Muscle of leg (tissue), 11 donors: Measurements from ENCODE around the gene RPL6. TPM values are rescaled to one million over a fixed set of nuclear protein-coding genes. Genes with fewer than 3 reads are reported as not detected.
"Not testable (repeated sequence)": the region's sequence is repeated elsewhere in the genome, so short reads cannot be mapped to it uniquely, and the experiment has no call there.

ENCODE experiments used
- DNase-seq: peaks from one replicate; pipeline ENCODE4 v3.0.0; 2013
- H3K27ac ChIP-seq: one replicate; pipeline ENCODE4 v1.5.1; 2013; ENCODE audit warnings: mild to moderate bottlenecking, low read length, control low read depth
- H3K27me3 ChIP-seq: one replicate; pipeline ENCODE4 v1.6.1; 2013; ENCODE audit warnings: low read length; ENCODE audit not compliant: control insufficient read depth, insufficient read depth
- H3K36me3 ChIP-seq: one replicate; pipeline ENCODE4 v1.6.1; 2013; ENCODE audit warnings: low read length; ENCODE audit not compliant: control insufficient read depth, insufficient read depth
- H3K4me1 ChIP-seq: one replicate; pipeline ENCODE4 v1.6.1; 2013; ENCODE audit warnings: low read length; ENCODE audit not compliant: control insufficient read depth, insufficient read depth
- H3K4me3 ChIP-seq: one replicate; pipeline ENCODE4 v1.5.1; 2013; ENCODE audit warnings: low read length, control low read depth
- H3K9me3 ChIP-seq: replicated peaks from 2 replicates; pipeline ENCODE4 v1.6.1; 2013; ENCODE audit warnings: low read depth, low read length; ENCODE audit not compliant: control insufficient read depth
- WGBS: methylation state at CpG from one replicate; pipeline ENCODE4 v1.1.5; 2013; ENCODE audit warnings: missing lambda C conversion rate; ENCODE audit not compliant: insufficient coverage; 5-methylcytosine and 5-hydroxymethylcytosine counted together
- polyA plus RNA-seq, 8 donors: library from polyadenylated mRNA; unstranded; fragments of 120-200 nt; gene quantifications; one replicate each; pipeline versions ENCODE4 v1.2.1 to v1.2.3, GENCODE V29; 2013; ENCODE audit warnings: inconsistent platforms in 1 of 8, low replicate concordance in 1 of 8; ENCODE audit not compliant: insufficient read length in 8 of 8, insufficient read depth in 1 of 8
- total RNA-seq: library from RNA; stranded (reverse); fragments of 120-200 nt; gene quantifications from one replicate; pipeline ENCODE4 v1.2.4, GENCODE V29; 2013

The RPL6 gene
- total and polyA plus RNA-seq, 9 donors = 3,031 to 3,656 (median 3,310) TPM

DNA sequence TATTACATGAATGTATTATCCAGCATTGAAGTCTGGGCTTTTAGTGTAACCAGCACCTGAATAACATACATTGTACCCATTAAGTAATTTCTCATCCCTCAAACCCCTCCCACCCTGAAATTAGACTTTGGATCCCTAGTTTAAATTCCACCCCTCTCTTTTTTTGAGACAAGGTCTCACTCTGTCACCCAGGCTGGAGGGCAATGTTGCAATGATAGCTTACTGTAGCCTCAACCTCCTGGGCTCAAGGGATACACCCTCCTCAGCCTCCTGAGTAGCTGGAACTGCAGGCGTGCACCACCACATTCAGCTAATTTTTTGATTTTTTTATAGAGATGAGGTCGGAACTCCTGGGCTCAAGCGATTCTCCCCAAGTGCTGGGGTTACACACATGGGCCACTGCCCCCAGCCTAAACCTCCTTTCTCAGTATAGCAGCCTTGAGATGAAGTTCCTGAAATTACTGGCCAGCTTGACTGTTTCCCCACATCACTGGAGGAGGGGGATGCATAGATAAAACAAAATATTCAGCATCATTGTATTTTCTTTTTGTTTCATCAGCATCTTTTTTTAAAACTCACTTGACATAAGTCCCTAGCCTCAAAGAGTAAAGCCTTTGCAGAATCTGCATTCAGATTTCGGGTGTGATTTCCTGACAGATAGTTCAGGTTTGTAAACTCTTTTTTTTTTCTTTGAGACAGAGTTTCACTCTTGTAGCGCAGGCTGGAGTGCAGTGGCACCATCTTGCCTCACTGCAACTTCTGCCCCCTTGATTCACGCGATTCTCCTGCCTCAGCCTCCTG lies 16.4 kb upstream of the RPL6 start:
- no peaks in the 10 kb centered on the region for H3K27me3 ChIP-seq
- peaks cover 4% of the 10 kb centered on the region for H3K36me3 ChIP-seq
- H3K27ac ChIP-seq = no peak overlapping the region
- 80% methylated on average over 1 of the region's 7 CpGs for WGBS
- no peak overlapping the region for H3K4me3 ChIP-seq
- H3K4me1 ChIP-seq = no peaks in the 10 kb centered on the region
- H3K9me3 ChIP-seq = no peaks in the 10 kb centered on the region
- no peak for DNase-seq

DNA sequence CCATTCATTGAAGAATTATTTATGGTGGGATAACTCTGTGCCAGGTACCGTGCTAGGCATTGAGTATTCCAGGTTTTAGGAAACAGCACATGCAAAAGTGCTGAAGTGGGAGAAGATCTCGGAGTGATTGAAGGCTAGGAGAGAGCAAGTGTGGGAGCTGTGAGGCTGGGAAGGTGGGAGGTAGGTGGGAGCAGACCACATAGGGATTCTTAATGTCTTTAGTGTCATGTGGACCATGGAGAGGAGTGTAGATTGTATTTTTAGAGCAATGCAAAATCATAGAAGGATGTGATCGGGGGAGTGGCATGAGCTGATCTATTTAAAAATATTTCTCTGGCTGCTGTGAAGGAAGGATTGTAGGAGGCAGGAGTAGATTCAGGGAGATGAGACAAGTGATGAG lies 14.7 kb upstream of the RPL6 start:
- DNase-seq = no peak
- peaks cover 4% of the 10 kb centered on the region for H3K36me3 ChIP-seq
- H3K4me3 ChIP-seq = no peak overlapping the region
- peaks cover 3% of the 10 kb centered on the region for H3K4me1 ChIP-seq
- no peak overlapping the region for H3K27ac ChIP-seq
- H3K27me3 ChIP-seq = no peaks in the 10 kb centered on the region
- 81% methylated on average over 3 of the region's 3 CpGs for WGBS
- H3K9me3 ChIP-seq = no peaks in the 10 kb centered on the region

DNA sequence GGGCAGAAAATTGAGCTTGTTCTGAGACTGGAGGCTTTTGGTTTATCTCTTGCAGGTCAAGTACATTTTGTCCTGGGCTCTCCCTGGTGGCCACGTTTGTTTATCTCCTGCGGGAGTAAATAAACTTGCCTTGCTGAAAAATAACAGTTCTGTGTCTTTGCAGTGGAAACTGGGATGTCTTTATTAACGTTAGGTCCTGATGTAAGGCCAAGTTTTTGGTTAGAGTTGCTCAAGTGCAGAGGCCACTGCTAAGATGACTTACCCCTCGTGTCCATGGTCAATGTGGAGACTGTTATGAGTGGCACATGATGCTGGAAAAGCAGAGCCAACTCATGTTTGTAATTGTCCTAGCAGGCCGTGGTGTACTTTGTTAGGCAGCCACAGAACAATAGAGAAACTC lies 13.1 kb upstream of the RPL6 start:
- WGBS = 46% methylated on average over 3 of the region's 5 CpGs

DNA sequence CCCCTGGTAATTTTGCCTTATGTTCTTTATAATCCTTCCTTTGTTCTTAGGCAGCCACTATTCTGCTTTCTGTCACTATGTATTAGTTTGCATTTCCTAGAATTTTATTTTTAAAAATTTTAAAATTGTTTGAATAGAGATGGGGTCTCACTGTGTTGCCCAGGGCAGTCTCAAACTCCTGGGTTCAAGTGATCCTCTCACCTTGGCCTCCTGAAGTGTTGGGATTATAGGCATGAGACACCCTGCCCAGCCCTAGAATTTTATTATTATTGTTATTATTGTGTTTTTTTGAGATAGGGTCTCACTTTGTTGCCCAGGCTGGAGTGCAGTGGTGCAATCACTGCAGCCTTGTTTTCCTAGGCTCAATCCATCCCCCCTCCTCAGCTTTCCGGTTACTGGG lies 12.0 kb upstream of the RPL6 start:
- H3K27me3 ChIP-seq = no peaks in the 10 kb centered on the region
- H3K4me3 ChIP-seq = no peak overlapping the region
- no CpG with 5 or more reads among the region's 1 CpG for WGBS
- no peak overlapping the region for H3K27ac ChIP-seq
- H3K9me3 ChIP-seq = no peaks in the 10 kb centered on the region
- DNase-seq = no peak
- H3K4me1 ChIP-seq = peaks cover 9% of the 10 kb centered on the region
- H3K36me3 ChIP-seq = no peaks in the 10 kb centered on the region

More for the DNA sequence above, 13.1 kb upstream of the RPL6 start:
- Histone ChIP-seq H3K36me3 (peaks cover 4% of the 10 kb centered on the region), H3K27me3 (no peaks in the 10 kb centered on the region), H3K4me1 (peaks cover 9% of the 10 kb centered on the region), H3K9me3 (no peaks in the 10 kb centered on the region), H3K27ac (no peak overlapping the region), H3K4me3 (no peak overlapping the region)
- no peak for DNase-seq

DNA sequence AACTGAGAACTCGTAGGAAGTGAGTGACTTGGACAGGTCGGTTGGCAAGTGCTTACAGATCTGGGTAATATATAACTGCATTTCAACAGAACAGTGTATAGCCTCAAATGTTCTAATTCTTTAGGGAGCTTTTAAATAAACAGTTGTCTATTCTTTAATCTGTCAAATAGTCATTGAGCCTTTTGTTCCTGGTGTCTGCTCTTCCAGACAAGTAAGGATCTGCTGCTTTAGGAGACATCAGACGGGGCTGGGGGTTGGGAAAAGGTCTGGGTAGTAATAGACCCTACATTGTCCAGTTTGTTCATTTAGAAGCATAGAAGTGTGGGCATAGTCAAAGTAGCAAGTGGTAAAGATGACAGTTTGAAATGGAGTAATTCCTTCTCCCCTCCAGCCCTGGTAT lies 11.3 kb upstream of the RPL6 start:
- Histone ChIP-seq H3K9me3 (no peaks in the 10 kb centered on the region), H3K27me3 (no peaks in the 10 kb centered on the region), H3K4me3 (no peak overlapping the region), H3K4me1 (peaks cover 9% of the 10 kb centered on the region), H3K36me3 (no peaks in the 10 kb centered on the region), H3K27ac (no peak overlapping the region)
- no peak for DNase-seq
- WGBS = no CpG with 5 or more reads among the region's 3 CpGs

DNA sequence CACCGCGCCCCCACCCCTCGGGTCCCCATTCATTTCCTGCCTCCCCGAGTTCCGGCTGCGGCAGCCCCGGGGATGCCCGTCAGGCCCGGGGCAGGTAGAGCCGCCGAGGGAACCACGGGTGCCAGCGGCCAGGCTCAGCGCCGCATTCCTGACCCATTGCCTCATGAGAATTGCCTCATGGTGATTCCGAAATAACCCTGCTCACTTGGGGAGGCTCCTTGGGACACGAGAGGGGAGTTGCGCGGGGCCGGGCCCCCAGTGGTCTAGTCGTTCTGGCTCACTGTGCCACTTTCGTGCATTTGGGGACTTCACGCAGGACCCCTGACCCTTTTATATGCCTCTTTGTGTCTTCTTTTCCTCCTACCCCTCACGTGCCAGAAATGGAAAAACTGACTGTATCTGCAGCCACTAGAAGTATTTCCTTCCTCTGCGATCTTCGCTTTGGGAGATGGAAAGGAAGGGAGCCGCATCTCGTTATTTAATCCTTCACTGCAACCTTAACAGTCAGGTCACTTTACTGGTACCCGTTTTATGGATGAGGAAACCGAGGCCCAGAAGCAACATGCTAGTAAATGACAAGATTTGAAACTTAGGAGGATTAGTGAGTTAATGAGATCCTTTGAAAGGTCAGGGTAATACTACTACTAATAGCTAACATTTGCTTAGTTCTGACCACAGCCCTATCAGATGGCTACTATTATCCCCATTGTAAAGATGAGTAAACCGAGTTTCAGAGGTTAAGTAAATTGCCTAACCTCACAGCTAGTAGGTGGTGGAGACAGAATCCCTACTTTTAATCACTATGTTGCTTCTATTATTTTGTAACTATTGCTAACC lies 10.1 kb upstream of the RPL6 start:
- no peaks in the 10 kb centered on the region for H3K9me3 ChIP-seq
- H3K27me3 ChIP-seq = no peaks in the 10 kb centered on the region
- peak overlapping the region; percentile 87 for H3K27ac ChIP-seq
- H3K36me3 ChIP-seq = no peaks in the 10 kb centered on the region
- peak overlapping the region; percentile 80 for H3K4me3 ChIP-seq
- H3K4me1 ChIP-seq = peaks cover 9% of the 10 kb centered on the region
- 0% methylated on average over 22 of the region's 31 CpGs for WGBS
- peak; percentile 85 for DNase-seq

DNA sequence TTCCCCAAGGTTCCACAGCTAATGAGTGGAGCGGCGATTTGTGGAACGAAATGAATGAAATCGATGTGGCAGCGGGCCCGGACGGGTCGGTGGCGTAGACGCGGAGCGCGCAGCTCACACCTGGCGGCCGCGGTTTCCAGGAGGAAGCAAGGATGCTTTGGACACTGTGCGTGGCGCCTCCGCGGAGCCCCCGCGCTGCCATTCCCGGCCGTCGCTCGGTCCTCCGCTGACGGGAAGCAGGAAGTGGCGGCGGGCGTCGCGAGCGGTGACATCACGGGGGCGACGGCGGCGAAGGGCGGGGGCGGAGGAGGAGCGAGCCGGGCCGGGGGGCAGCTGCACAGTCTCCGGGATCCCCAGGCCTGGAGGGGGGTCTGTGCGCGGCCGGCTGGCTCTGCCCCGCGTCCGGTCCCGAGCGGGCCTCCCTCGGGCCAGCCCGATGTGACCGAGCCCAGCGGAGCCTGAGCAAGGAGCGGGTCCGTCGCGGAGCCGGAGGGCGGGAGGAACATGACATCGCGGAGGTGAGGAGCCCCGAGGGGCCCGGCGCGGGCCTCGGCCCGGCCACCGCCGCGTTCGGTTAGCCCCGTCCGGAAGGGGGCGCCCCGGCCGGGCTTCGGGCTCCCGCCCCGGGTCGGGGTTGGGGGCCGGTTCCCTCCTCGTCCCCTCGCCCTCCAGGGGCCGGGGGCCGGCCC lies 9.3 kb upstream of the RPL6 start, which contains the start of gene PTPN11:
Gene PTPN11, plus strand, starts transcription at position 340 of the 689 bp plus-strand sequence. Its CDS starts 165 bp downstream, at position 505.
- peak; percentile 90 for DNase-seq
- Histone ChIP-seq H3K27me3 (no peaks in the 10 kb centered on the region), H3K4me3 (peak within 1 kb of the TSS; percentile 80), H3K36me3 (no peaks in the 10 kb centered on the region), H3K9me3 (no peaks in the 10 kb centered on the region), H3K27ac (peak within 1 kb of the TSS; percentile 87), H3K4me1 (peaks cover 9% of the 10 kb centered on the region)
- under 1% methylated on average over 89 of the region's 89 CpGs for WGBS

DNA sequence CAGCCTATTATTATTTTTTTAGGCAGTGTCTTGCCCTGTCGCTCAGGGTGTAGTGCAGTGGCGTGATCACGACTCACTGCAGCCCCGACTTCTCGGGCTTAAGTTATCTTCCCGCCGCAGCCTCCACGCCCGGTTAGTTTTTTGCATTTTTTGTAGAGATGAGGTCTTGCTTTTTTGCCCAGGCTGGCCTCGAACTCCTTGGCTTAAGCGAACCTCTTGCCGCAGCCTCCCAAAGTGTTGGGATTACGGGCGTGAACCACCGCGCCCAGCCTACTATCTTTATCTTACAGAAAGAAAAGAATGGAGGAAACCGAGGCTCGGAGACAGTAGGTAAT lies 8.8 kb upstream of the RPL6 start:
- H3K27ac ChIP-seq = peak overlapping the region; percentile 87
- no peaks in the 10 kb centered on the region for H3K9me3 ChIP-seq
- H3K4me3 ChIP-seq = peak overlapping the region; percentile 80
- no peaks in the 10 kb centered on the region for H3K36me3 ChIP-seq
- 0% methylated on average over 4 of the region's 18 CpGs for WGBS
- peaks cover 9% of the 10 kb centered on the region for H3K4me1 ChIP-seq
- H3K27me3 ChIP-seq = no peaks in the 10 kb centered on the region
- no peak for DNase-seq

DNA sequence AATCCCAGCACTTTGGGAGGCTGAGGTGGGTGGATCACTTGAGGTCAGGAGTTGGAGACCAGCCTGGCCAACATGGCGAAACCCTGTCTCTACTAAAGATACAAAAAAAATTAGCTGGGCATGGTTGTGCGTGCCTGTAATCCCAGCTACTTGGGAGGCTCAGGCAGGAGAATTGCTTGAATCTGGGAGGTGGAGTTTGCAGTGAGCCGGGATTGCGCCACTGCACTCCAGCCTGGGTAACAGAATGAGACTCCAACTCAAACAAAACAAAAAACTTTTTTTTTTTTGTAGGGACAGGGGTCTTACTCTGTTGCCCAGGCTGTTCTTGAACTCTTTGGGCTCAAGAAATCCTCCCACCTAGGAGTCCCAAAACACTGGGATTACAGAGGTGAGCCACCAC lies 6.1 kb upstream of the RPL6 start:
- H3K9me3 ChIP-seq, H3K4me3 ChIP-seq, H3K4me1 ChIP-seq, H3K36me3 ChIP-seq, H3K27ac ChIP-seq, H3K27me3 ChIP-seq, DNase-seq: not testable (repeated sequence)
- no CpG with 5 or more reads among the region's 4 CpGs for WGBS
